GM12872 (cell line): ENCODE data around the gene ZNF23.

Experiments used
- CTCF ChIP-seq: IDR thresholded peaks from 3 replicates; pipeline ENCODE4 v1.5.1; 2011; ENCODE audit warnings: low read depth, mild to moderate bottlenecking, low read length, moderate library complexity; ENCODE audit not compliant: insufficient read depth

Gene ZNF23

DNA sequence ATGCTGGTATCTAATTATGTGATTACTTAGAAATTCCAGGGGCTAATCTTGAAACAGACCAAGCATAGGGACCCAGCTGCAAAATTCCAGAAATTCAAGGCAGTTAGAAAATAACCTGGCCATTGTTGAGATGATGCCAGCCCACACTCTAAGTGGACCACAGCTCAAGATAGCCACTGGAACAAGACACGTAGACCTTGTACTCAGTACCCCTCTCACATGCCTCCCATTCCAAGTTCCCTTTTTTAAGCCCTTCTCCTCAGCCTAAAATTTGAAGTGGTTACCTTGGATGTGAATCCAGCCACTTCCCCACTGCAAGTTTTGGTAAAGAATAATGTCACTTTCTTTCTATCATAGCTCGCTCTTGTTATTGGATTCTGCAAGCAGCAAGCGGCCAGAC, 31.2 kb upstream of the ZNF23 start:
- TF ChIP-seq CTCF: no peak

- TF ChIP-seq CTCF: no peak
These were observed 30.7 kb upstream of the ZNF23 start for GRCh38 chr16:71492786-71493185.

GRCh38 chr16:71491054-71491453, 29.0 kb upstream of the ZNF23 start:
- no peak for TF ChIP-seq CTCF

GRCh38 chr16:71490361-71490760, 28.3 kb upstream of the ZNF23 start:
- no peak for TF ChIP-seq CTCF

DNA sequence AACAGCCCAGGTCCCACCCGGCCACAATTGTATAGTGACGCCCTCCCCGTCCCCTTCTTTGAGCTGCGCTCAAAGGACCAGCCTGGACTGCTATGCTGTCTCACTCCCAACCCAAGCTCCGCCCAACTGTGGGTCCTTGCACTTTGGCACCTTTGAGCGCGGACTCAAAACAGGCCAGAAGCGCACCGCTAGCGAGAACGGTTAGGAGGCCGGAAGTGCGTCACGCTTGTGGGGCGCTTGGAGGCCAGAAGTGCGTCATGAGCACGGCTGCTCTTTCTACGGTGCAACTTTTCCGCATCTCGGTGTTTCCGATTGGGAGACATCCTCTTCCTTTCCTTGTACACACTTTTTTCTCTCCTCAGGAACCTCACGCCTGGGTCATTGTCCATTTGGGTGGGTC, 27.1 kb upstream of the ZNF23 start, which contains the start of gene ZNF19:
Gene ZNF19 (minus strand): TSS at position 203 of the 400 bp plus-strand sequence. CDS start 7,210 bp downstream, outside the sequence.
- no peak for TF ChIP-seq CTCF

GRCh38 chr16:71484006-71484893, 22.2 kb upstream of the ZNF23 start:
- no peak for TF ChIP-seq CTCF

- no peak for TF ChIP-seq CTCF
These were observed 20.5 kb upstream of the ZNF23 start for GRCh38 chr16:71482569-71482968.
